HG03354 (cell line): ENCODE data around the gene PRR36.
"Not testable (repeated sequence)": the region's sequence is repeated elsewhere in the genome, so short reads cannot be mapped to it uniquely, and the experiment has no call there.

Experiments used
- ATAC-seq: cut with Tn5 transposase; IDR thresholded peaks from one replicate; pipeline ENCODE4 v1.9.1; 2021; ENCODE audit warnings: mild to moderate bottlenecking; ENCODE audit not compliant: unreplicated experiment, poor library complexity, severe bottlenecking

Gene PRR36

DNA sequence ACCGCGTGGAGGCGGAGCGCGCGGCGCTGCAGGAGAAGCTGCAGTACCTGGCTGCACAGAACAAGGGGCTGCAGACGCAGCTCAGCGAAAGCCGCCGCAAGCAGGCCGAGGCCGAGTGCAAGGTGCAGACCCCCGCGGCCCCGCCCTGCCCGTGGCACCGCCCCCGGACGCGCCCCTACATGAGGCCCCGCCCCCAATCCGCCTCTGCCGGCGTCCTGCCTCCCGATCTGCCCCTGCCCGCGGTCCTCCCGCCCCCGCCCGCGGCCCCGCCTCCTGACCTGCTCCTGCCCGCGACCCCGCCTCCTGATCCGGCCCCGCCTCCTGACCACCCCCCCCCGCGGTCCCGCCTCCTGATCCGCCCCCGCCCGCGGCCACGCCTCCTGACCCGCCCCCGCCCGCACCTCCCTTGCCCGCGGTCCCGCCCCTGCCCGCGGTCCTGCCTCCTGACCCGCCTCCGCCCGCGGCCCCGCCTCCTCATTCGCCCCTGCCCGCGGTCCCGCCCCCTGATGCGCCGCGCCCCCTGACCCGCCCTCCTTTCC is 11.7 kb downstream of the PRR36 start:
- ATAC-seq: no peak

DNA sequence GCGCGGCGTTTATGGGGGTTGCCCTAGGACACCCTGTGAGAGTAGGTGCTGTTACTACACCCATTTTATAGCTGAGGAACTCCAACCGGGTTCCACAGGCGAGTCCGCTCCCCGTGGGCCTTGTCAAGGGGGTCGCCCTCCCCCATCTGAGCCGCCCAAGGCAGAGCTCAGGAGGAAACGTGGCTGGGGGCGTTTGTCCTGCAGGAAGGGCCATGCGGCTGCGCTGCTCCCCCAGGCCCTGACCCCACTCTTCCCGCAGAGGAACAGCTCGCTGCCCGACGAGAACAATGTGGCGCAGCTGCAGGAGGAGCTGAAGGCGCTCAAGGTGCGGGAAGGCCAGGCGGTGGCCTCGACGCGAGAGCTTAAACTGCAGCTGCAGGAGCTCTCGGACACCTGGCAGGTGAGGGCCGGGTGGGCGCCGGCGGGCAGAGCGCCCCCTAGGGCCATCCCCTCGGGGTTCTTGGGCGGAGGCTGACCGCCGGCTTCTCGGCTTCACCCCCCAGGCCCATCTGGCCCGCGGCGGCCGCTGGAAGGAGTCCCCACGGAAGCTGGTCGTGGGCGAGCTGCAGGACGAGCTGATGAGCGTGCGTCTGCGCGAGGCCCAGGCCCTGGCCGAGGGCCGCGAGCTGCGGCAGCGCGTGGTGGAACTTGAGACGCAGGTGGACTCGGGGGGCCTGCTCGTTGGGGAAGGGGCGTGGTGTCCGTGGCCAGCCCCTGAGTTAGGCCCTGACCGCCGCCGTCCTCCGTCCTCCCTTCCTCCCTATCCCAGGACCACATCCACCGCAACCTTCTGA is 12.4 kb downstream of the PRR36 start:
- ATAC-seq: no peak

DNA sequence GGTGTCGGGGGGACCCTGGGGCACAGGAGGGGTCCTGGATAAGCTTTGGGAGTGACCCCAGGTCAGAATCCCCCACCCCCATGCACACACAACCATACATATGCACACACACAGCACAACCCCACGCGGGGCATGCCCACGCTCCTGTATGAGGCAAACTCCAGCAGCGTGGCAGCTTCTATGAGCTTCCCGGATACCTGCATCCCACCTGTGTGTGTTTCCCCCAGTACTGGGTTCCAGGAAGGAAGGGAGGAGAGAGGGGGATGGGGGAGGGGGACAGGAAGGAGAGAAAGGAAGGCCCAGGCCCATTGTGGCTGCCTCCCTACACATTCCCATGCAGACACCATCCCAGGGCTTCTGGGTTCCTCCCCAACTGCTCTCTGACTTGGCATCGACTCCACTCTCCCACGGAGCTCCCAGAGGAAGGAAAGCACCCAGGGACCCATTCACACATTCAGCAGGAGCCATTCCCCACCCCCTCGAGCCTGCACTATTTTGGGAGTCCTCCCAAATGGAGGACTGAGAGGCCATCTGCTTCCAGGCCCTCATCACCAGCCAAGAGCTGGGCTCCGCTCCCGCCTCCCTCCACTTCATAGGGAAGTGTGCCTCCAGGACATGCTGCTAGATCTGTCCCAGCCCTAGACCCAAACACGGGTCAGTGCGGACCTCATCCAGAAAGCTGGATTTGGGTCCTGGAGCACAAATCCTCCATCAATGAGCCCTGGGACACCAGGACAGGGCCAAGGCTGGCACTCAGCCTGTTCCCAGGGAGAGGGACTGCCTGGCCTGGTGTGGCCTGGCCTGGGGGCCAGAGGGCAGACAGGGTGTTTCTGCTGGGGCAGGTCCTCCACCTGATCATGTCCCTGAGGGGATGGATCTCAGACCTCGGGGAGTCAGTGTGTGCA is 13.2 kb downstream of the PRR36 start:
- ATAC-seq: no peak

DNA sequence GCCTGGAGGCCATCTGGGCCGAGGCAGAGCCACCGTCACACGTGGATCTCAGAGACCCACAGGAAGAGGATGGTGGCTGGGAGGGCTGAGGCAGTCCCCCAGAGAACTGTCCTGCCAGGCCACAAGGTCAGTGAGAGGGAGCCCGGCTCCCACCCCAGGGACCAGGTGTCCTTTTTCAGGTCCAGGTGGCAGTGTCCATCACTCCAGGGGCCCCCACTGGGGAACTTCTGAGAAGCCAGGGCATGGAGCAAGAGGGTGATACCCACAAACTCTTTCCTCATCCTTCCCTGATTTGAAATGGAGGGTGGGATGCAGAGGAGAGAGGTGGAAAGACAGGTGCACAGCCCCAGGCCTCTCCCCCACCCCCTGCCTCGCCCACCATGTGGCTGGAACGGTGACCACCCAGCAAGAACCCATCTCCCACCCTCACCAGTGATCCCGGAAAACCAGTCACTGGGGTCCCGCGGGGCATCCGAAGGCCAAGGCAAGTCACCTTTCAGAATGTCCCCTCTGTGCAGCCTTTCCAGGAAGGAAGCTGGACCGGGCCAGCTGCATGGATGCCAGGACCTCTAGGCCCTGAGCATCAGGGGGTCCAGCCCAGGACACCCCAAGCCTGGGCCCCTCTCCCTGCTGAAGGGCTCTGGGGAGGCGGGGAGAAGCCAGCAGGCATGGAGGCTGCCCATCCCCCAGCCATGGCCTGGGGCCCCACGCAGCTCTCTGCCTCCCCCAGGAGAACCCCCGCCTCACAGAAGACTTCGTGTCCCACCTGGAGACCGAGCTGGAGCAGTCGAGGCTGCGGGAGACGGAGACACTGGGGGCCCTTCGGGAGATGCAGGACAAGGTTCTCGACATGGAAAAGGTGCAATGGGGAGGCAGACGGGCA is 14.1 kb downstream of the PRR36 start:
- no peak for ATAC-seq

DNA sequence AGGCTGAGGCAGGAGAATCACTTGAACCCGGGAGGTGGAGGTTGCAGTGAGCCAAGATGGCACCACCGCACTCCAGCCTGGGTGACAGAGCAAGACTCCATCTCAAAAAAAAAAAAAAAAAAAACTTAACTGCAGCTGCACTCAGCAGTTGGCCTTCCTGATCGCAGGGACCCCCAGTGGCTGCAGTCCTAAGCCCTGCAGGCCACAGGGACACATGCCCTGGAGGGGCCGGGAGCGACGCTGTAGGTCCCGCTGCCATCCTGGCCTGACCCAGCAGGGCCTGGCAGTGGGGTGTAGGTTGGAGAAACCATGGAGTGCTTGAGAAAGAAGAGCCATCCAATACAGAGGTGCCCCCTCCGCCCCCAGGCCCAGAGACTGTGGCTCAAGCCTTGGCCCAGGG is 15.1 kb downstream of the PRR36 start:
- not testable (repeated sequence) for ATAC-seq

DNA sequence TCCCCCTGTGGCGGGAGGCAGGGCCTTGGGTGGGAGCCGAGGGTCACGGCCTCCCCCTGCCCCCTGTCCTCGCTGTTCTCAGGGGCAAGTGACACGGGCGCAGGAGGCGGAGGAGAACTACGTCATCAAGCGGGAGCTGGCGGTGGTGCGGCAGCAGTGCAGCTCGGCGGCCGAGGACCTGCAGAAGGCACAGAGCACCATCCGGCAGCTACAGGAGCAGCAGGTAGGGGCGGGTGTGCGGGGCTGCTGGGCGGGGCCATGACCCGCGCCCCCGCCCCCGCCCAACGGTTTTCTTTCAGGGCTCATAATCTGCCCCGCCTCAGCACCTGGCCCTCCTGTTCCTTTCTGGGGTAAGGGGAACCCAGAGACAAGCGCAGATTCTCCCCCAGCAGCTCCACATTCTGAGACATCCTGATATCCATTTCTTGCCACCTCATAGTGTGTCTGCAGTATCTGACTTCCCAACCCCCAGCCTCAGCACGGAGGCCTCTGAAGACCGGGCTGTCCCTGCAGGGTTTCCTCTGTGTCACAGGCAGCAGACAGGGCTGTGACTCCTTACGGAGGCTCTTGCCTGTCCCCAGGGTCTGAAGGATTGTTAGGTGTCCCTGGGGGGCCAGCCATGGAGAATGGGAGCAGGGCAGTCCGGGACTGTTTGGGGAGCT is 15.9 kb downstream of the PRR36 start:
- ATAC-seq: no peak

DNA sequence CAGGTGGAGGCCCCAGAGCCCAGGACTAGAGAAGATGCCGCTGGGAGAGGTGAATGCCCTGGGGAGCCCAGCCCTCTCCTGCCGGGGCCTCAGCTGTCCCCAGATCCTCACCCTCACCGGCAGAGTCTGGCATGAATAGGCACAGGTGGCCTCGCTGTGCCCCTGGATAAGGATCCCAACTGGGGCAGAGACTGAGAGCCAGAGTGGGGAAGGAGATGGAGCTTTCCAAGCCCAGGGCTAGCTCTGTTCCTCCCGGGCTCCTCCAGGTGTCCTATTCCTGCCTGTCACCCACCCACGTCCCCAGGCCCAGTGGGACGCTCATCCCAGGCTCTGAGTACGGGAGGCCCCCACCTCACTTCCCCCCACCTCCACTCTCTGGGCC is 16.5 kb downstream of the PRR36 start:
- ATAC-seq: no peak

DNA sequence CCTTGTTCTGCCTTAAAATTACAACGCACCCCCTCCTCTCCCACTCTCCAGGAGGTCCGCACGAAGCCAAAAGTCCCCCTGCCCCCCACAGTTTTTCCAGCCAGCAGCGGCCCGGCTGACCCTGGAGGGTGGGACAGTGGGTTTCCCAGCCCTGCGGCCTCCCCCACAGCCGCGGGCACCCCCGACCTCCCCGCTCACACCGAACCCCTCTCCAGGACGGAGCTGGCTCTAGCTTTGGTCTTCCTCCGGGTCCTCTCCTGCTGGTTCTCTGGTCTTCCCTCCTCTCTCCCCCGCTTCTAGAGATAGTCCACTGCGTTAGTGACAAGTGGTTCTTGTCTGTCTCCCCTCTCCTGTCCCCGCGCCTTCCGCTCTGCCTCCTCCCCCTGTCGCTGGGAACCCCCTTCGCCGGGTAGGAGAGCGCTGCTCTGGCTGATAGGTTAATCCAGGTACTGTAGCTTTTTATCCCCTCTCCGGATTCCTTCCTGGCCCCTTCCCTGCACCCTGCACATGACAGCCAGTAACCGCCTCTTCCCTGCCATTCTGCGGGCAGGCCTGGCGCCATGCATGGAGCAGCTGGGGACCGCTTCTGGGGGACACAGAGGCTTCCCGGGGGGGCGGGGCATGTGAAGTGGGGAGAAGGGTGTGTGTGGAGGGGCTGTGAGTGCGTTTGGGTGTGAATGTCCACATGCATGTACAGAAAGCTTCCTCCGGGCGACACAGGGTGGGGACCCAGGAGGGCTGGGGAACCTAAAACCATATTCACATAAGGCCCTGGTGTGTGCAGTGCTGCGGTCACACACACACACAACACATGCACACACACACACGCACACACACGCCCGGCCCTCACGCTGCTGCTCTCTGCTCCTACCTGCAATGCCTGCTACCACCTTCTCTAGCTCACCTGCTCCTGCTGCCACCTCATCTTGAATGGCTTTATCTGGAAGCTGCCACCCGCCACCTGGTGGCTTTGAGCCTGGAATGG is 17.2 kb downstream of the PRR36 start:
- ATAC-seq: no peak

DNA sequence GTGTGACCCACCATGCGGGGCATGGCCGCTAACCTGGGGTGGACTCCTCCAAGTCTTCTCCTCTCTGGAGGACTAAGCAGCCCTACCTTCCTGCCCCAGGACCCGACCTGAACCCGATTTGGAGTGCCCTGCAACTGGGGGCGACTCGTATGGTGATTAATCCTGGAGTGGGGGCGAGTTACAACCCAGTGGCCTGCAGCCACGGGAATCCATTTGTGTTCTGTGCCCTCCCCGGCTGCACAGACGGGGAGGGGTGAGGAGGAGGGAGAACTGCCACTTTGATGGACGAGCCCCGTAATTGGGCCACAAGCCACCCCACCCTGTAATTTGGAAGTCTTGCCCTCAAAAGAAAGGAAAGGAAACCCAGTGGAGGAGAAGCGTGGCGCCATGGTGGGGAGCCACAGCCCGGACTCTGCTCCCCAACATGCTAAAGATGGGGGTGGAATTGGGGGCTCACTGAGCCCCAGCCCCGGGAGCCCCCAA is 18.0 kb downstream of the PRR36 start:
- ATAC-seq: no peak

DNA sequence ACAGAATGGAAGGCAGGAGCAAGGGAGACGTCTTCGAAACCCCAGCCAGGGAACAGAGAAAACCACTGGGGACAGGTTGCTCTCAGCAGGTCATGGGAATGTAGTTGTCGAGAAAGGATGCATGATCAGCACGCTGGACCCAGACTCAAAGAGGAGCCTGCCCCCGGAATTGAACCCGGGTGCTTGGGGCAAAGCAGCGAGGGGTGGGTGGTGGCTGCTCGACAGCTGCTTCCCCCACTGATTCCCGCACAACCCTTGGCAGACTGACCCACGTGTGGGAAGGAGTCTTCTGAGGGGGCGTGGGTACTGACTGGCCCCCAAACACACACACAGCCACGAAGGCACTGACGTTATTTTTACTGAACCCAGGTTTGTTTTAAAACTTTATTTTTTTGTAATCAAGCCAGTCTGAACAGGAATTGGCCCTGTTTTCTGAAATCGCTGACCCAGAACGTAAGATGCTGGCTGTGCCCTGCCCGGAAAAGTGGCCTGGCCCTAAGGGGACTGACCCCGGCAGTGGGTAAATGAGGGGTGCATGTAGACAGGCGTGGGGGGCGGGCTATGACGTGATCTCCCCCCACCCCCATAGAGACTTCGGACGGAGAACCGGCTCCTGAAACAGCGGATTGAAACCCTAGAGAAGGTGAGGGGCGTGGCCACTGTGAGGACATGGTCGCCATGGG is 18.6 kb downstream of the PRR36 start:
- ATAC-seq: no peak

DNA sequence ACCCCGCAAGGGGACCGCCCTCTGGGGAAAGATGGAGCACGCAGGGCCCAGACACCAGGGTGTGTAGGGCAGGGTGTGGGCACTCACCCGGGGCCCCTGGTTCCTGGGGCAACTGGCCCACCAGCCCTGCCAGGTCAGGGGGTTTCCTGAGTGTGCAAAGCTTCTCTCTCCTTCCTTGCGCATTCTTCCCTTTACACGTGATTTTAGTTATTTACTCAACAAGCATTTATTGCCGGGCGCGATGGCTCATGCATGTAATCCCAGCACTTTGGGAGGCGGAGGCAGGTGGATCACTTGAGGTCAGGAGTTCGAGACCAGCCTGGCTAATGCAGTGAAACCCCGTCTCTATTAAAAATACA is 20.4 kb downstream of the PRR36 start:
- no peak for ATAC-seq

DNA sequence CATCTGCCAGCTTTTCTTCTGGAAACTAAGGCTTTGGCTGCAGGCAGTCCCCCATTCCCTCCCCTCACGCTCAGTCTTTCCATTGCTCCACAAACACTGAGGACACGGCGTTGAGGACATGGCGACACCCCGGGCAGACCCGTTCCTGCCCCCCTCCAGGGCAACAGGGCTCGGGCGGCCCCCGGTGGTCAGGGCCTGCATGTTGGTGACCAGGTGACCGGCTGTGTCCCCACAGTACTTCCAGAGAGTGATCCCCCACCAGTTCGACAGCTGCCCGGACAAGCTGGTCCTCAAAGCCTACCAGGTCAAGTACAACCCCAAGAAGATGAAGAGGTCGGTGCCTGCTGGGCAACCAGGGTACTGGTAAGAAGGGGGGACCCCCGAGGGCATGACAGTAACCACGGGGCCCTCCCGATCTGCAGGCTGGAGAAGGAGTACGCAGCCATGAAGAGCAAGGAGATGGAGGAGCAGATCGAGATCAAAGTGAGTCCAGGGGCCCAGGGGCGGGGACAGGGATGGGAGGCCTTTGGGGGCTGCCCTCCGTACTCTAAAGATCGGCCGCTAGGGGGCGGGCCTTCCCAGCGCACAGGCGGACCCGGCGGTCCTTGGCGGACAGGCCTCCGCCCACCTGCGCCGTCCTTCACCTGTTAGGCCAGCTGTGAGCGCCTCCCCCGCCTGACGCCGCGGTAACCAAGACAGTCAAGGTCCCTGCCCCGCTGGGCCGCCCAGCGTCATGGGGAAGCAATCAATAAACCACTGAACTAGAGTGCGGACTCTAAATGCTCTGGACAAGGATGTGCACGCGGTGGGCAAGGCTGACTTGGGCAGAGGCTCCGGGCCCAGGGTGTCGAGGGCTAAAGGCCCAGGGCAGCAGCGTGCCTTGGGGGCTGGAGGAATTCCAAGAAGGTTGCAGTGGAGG is 21.1 kb downstream of the PRR36 start:
- no peak for ATAC-seq

DNA sequence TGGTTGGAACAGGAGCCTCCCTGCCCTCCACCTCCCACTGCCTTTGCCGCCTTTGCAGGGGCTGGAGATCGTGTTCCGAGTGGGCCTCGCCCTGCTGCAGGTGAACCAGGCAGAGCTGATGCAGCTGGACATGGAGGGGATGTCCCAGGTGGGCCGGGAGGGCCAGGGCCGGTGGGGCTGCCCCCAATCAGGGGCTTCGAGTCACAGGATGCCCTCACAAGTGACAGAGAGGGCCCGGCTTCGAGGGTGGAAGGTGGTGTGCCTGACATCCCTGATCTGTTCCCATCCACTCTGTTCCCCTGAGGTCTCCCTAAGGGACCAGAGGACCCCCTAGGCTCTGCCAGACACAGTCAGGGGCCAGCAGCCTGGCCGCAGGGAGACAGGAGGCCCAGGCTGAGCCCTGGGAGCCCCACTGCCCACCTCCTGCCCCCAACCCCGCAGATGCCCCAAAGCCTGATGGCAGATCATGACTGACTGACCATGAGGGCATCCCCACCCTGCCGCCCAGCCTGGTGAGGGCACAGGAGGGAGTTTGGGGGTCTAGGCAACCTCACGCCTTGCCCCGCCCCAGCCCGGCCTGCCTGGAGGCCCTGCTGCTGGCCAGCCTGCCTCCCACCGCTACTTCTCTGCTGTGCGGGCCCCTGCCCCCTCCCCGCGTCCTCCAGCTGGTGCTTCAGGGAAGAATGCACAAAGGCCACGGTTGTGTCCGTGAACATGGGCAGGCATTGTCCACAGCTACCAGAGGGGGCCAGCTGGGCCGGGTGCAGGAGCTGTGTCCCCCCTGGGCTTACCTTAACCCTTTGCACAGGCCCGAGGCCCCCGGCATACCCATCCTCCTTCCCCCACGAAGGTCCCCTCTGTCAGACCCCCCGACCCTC is 22.3 kb downstream of the PRR36 start:
- no peak for ATAC-seq

DNA sequence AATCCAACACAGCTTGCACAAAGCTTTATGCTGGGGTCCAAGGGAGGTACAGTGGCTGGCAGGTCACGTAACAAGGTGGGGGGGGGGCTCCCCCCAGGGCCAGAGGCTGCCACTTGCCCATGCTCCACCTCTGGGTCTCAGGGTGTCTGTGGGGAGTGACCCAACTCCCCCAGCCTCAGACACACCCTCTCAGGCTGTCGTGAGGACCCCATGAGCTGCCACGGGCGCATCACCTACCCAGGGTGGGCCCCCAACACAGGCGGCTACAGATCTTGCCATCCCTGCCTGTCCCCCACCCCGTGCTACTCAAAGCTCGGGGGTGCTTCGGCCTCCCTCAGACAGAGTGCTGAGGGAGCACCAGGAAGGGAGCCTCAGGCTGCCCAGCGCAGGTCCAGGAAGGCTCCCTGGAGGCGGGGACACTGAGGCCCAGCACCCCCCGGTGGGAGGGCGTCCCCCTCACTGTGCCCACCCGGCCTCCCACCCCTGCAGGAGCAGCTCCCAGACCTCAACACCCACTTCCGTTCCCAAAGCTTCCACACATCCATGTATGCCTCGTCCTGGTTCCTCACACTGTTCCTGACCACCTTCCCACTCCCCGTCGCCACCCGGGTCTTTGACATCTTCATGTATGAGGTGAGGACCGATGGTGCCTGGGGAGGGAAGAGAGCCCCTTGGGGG is 23.1 kb downstream of the PRR36 start:
- ATAC-seq: no peak
